ENCODE measurements around the gene KCNS3. TPM values are rescaled to one million over a fixed set of nuclear protein-coding genes. Genes with fewer than 3 reads are reported as not detected.

Gene KCNS3
- total RNA-seq, 6 experiments from 2014 or later: 0.83 to 2.1 (median 1.3) TPM

- Mint-ChIP-seq H3K27ac (no peak overlapping the region), H3K4me3 (no peak overlapping the region), H3K27me3 (ENCODE audit: insufficient read depth) (peaks cover 2% of the 10 kb centered on the region), H3K4me1 (ENCODE audit: low read depth) (no peaks in the 10 kb centered on the region), H3K9me3 (peaks cover 7% of the 10 kb centered on the region), H3K36me3 (ENCODE audit: low read depth) (no peaks in the 10 kb centered on the region)
- TF ChIP-seq, protein P1, sequence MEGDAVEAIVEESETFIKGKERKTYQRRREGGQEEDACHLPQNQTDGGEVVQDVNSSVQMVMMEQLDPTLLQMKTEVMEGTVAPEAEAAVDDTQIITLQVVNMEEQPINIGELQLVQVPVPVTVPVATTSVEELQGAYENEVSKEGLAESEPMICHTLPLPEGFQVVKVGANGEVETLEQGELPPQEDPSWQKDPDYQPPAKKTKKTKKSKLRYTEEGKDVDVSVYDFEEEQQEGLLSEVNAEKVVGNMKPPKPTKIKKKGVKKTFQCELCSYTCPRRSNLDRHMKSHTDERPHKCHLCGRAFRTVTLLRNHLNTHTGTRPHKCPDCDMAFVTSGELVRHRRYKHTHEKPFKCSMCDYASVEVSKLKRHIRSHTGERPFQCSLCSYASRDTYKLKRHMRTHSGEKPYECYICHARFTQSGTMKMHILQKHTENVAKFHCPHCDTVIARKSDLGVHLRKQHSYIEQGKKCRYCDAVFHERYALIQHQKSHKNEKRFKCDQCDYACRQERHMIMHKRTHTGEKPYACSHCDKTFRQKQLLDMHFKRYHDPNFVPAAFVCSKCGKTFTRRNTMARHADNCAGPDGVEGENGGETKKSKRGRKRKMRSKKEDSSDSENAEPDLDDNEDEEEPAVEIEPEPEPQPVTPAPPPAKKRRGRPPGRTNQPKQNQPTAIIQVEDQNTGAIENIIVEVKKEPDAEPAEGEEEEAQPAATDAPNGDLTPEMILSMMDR (IDR thresholded peaks at IDR 0.05): no peak
- DNase-seq: no peak
Observed at GRCh38 chr2:17912266-17912691, 33.8 kb downstream of the KCNS3 start.

- Mint-ChIP-seq H3K36me3 (ENCODE audit: low read depth) (no peaks in the 10 kb centered on the region), H3K4me3 (no peak overlapping the region), H3K9me3 (no peaks in the 10 kb centered on the region), H3K27me3 (ENCODE audit: insufficient read depth) (peaks cover 2% of the 10 kb centered on the region), H3K4me1 (ENCODE audit: low read depth) (no peaks in the 10 kb centered on the region), H3K27ac (no peak overlapping the region)
- no peak for DNase-seq
- TF ChIP-seq, protein P1 (IDR thresholded peaks at IDR 0.05): no peak
Observed at GRCh38 chr2:17915099-17915498, 36.6 kb downstream of the KCNS3 start.

- Mint-ChIP-seq H3K27ac (no peak overlapping the region), H3K4me1 (ENCODE audit: low read depth) (no peaks in the 10 kb centered on the region), H3K36me3 (ENCODE audit: low read depth) (no peaks in the 10 kb centered on the region), H3K27me3 (ENCODE audit: insufficient read depth) (peaks cover 2% of the 10 kb centered on the region), H3K4me3 (no peak overlapping the region), H3K9me3 (no peaks in the 10 kb centered on the region)
- TF ChIP-seq, protein P1 (IDR thresholded peaks at IDR 0.05): no peak
- DNase-seq: no peak
Observed at GRCh38 chr2:17915811-17916518, 37.5 kb downstream of the KCNS3 start.

GRCh38 chr2:17916584-17916983 is 38.1 kb downstream of the KCNS3 start:
- no peak for DNase-seq
- no peaks in the 10 kb centered on the region for H3K9me3 Mint-ChIP-seq
- H3K4me3 Mint-ChIP-seq: no peak overlapping the region
- H3K4me1 Mint-ChIP-seq (ENCODE audit: low read depth): no peaks in the 10 kb centered on the region
- TF ChIP-seq, protein P1 (IDR thresholded peaks at IDR 0.05): no peak
- no peaks in the 10 kb centered on the region for H3K36me3 Mint-ChIP-seq (ENCODE audit: low read depth)
- no peak overlapping the region for H3K27ac Mint-ChIP-seq
- H3K27me3 Mint-ChIP-seq (ENCODE audit: insufficient read depth): peaks cover 2% of the 10 kb centered on the region

DNA sequence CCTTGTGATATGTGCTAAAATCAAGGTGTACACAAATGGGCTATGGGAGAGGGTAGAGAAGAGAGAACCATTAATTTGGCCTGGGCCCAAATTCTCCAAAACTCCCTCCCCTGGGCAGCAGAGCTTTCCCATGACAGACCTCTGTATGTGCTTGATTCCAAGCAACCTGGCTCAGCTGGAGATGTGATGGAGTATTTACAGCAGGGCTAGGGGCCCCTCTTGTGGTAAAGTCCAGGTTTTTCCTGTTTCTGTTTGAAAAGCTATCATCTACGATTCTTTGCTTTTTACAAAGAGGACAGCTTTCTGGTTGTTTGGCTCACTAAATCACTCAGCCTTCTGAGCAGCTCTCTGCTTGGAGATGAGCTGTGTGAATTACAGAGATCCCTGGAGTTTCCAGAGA is 40.3 kb downstream of the KCNS3 start:
- Mint-ChIP-seq H3K4me1 (ENCODE audit: low read depth) (no peaks in the 10 kb centered on the region), H3K9me3 (no peaks in the 10 kb centered on the region), H3K27ac (no peak overlapping the region), H3K27me3 (ENCODE audit: insufficient read depth) (peaks cover 1% of the 10 kb centered on the region), H3K36me3 (ENCODE audit: low read depth) (no peaks in the 10 kb centered on the region), H3K4me3 (no peak overlapping the region)
- no peak for DNase-seq
- TF ChIP-seq, protein P1 (IDR thresholded peaks at IDR 0.05): 0 out of 2 replicates have a peak, but pooled peaks have one; percentile 13
